ENCODE results near the gene DUSP8.

GRCh38 chr11:1573077-1573902 is 1.2 kb upstream of the DUSP8 start:
- TF ChIP-seq, protein P1, sequence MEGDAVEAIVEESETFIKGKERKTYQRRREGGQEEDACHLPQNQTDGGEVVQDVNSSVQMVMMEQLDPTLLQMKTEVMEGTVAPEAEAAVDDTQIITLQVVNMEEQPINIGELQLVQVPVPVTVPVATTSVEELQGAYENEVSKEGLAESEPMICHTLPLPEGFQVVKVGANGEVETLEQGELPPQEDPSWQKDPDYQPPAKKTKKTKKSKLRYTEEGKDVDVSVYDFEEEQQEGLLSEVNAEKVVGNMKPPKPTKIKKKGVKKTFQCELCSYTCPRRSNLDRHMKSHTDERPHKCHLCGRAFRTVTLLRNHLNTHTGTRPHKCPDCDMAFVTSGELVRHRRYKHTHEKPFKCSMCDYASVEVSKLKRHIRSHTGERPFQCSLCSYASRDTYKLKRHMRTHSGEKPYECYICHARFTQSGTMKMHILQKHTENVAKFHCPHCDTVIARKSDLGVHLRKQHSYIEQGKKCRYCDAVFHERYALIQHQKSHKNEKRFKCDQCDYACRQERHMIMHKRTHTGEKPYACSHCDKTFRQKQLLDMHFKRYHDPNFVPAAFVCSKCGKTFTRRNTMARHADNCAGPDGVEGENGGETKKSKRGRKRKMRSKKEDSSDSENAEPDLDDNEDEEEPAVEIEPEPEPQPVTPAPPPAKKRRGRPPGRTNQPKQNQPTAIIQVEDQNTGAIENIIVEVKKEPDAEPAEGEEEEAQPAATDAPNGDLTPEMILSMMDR (IDR thresholded peaks at IDR 0.05; ENCODE audit: insufficient read depth, low read length, poor library complexity, severe bottlenecking): no peak
- no peak for TF ChIP-seq EZH2phosphoT487 (conservative IDR thresholded peaks at IDR 0.05; ENCODE audit: low read length)

Measured in SU-DHL-6 (cell line).